Tibial nerve (tissue), 4 donors: Measurements from ENCODE around the gene USO1. TPM values are rescaled to one million over a fixed set of nuclear protein-coding genes. Genes with fewer than 3 reads are reported as not detected.

Experiments used
- DNase-seq, 2 donors: peaks; one replicate each; pipeline ENCODE4 v3.0.0-alpha.2; 2019; ENCODE audit warnings: low spot score in 2 of 2
- H3K27ac ChIP-seq, 4 donors: fragments of 200-600 bp; sonication (generic) in 3 of 4; one replicate each; pipeline ENCODE4 v1.5.1; 2017 to 2019; ENCODE audit warnings: mild to moderate bottlenecking in 1 of 4
- H3K27me3 ChIP-seq, 2 donors: fragments of 200-600 bp; sonication (generic) in 1 of 2; one replicate each; pipeline versions ENCODE4 v1.5.1 to v1.6.0; 2017 to 2019
- H3K36me3 ChIP-seq, 3 donors: fragments of 200-600 bp; sonication (generic); one replicate each; pipeline ENCODE4 v1.5.1; 2018 to 2019
- H3K4me1 ChIP-seq, 4 donors: fragments of 200-600 bp; sonication (generic) in 3 of 4; one replicate each; pipeline ENCODE4 v1.5.1; 2017 to 2019
- H3K4me3 ChIP-seq, 4 donors: fragments of 200-600 bp; sonication (generic) in 3 of 4; one replicate each; pipeline ENCODE4 v1.5.1; 2017 to 2019; ENCODE audit warnings: mild to moderate bottlenecking in 1 of 4, moderate library complexity in 1 of 4
- H3K9me3 ChIP-seq, 4 donors: fragments of 200-600 bp; sonication (generic) in 3 of 4; one replicate each; pipeline ENCODE4 v1.5.1; 2017 to 2019
- EP300 ChIP-seq, 2 donors: sonication (generic); formaldehyde crosslinking; IDR thresholded peaks; one replicate each; pipeline ENCODE4 v1.6.1; 2017; ENCODE audit warnings: antibody characterized with exemption in 2 of 2, mild to moderate bottlenecking in 1 of 2
- POLR2A ChIP-seq, 2 donors: fragments of 450-650 bp; IDR thresholded peaks; one replicate each; pipeline ENCODE4 v1.6.1; 2017; ENCODE audit warnings: antibody characterized with exemption in 2 of 2, mild to moderate bottlenecking in 2 of 2, moderate library complexity in 2 of 2
- WGBS, 2 donors: methylation state at CpG; one replicate each; pipeline ENCODE4 v1.1.5; 2018; 5-methylcytosine and 5-hydroxymethylcytosine counted together
- total RNA-seq, 4 donors: library from RNA; depleted of rRNA; stranded (reverse); fragments of >200 nt; gene quantifications; one replicate each; pipeline ENCODE4 v1.1.0, GENCODE V29; 2016
- TF ChIP-seq, protein P1 (sequence below), 5 experiments: fragments of 200-600 bp in 3 of 5; fragments of 450-650 bp in 2 of 5; sonication (generic) in 3 of 5; IDR thresholded peaks; one replicate each; pipeline ENCODE4 v1.5.1; 2016 to 2019; ENCODE audit warnings: antibody characterized with exemption in 5 of 5, mild to moderate bottlenecking in 3 of 5, moderate library complexity in 2 of 5

Gene USO1
- total RNA-seq, 4 donors from 2014 or later, result 50.9 to 58.6 (median 55.8) TPM

- Histone ChIP-seq H3K27ac (no peak overlapping the region), H3K36me3 (peaks cover 0 to 10% (median 0%) of the 10 kb centered on the region in 3 donors), H3K9me3 (peaks cover 0 to 8% (median 0%) of the 10 kb centered on the region in 4 donors), H3K27me3 (no peaks in the 10 kb centered on the region), H3K4me1 (peaks cover 0 to 46% (median 17%) of the 10 kb centered on the region in 4 donors), H3K4me3 (no peak overlapping the region)
- no peak for DNase-seq
- TF ChIP-seq EP300 (IDR thresholded peaks at IDR 0.05) (no peak), POLR2A (IDR thresholded peaks at IDR 0.05) (no peak)
- TF ChIP-seq, protein P1, sequence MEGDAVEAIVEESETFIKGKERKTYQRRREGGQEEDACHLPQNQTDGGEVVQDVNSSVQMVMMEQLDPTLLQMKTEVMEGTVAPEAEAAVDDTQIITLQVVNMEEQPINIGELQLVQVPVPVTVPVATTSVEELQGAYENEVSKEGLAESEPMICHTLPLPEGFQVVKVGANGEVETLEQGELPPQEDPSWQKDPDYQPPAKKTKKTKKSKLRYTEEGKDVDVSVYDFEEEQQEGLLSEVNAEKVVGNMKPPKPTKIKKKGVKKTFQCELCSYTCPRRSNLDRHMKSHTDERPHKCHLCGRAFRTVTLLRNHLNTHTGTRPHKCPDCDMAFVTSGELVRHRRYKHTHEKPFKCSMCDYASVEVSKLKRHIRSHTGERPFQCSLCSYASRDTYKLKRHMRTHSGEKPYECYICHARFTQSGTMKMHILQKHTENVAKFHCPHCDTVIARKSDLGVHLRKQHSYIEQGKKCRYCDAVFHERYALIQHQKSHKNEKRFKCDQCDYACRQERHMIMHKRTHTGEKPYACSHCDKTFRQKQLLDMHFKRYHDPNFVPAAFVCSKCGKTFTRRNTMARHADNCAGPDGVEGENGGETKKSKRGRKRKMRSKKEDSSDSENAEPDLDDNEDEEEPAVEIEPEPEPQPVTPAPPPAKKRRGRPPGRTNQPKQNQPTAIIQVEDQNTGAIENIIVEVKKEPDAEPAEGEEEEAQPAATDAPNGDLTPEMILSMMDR (IDR thresholded peaks at IDR 0.05), result no peak
- WGBS, 2 donors, result 15 to 26% methylated on average over 3 of the region's 3 CpGs
These were observed 5.5 kb downstream of the USO1 start for GRCh38 chr4:75729836-75730235.

- H3K4me1 ChIP-seq, result peaks cover 0 to 30% (median 4%) of the 10 kb centered on the region in 4 donors
- no peak overlapping the region for H3K4me3 ChIP-seq
- no peak for DNase-seq
- TF ChIP-seq POLR2A (IDR thresholded peaks at IDR 0.05) (no peak), EP300 (IDR thresholded peaks at IDR 0.05) (no peak)
- TF ChIP-seq, protein P1 (IDR thresholded peaks at IDR 0.05), result no peak
- no peaks in the 10 kb centered on the region for H3K27me3 ChIP-seq
- no peak overlapping the region for H3K27ac ChIP-seq
- H3K9me3 ChIP-seq, result peaks cover 0 to 8% (median 0%) of the 10 kb centered on the region in 4 donors
- peaks cover 0 to 10% (median 0%) of the 10 kb centered on the region in 3 donors for H3K36me3 ChIP-seq
These were observed 9.0 kb downstream of the USO1 start for GRCh38 chr4:75733369-75733768.

DNA sequence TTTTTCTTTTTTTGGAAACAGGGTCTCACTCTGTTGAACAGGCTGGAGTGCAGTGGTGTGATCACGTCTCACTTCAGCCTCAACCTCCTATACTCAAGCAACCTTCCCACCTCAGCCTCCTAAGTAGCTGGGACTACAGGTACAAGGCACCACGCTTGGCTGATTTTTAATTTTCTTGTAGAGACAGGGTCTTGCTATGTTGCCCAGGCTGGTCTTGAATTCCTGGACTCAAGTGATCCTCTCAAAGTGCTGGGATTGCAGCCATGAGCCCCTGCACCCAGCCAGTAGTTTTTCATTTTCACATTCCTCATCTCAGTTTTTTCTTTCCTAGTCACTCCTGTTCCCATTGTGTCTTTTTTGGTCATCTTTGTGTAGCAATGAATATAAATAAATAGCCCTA lies 11.1 kb downstream of the USO1 start:
- Histone ChIP-seq H3K27ac (no peak overlapping the region), H3K9me3 (peaks cover 0 to 8% (median 0%) of the 10 kb centered on the region in 4 donors), H3K27me3 (no peaks in the 10 kb centered on the region), H3K36me3 (peaks cover 0 to 10% (median 0%) of the 10 kb centered on the region in 3 donors), H3K4me3 (no peak overlapping the region), H3K4me1 (peaks cover 0 to 17% (median 0%) of the 10 kb centered on the region in 4 donors)
- WGBS, 2 donors, result 92 to 97% methylated on average over 2 of the region's 2 CpGs
- TF ChIP-seq EP300 (IDR thresholded peaks at IDR 0.05), result no peak
- TF ChIP-seq, protein P1 (IDR thresholded peaks at IDR 0.05), result no peak
- TF ChIP-seq POLR2A (IDR thresholded peaks at IDR 0.05), result no peak
- DNase-seq, result no peak

DNA sequence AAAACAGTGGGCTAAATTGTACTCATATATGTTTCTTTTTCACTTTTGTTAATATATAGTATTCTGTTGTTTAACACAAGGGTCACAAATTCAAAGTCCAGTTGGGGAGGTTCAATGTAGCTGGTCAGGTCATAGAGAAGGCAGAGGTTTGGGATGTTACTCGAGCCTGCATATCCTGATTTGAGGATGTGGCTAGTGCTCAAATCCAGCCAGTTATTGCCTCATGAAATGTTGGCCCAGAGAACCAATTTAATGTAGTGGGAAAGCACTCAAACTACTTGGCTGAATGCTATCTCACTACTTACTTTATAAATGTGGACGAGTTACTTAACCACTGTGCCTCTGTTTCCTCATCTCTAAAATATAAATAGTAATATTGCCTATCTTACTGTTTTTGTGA lies 12.5 kb downstream of the USO1 start:
- Histone ChIP-seq H3K4me3 (no peak overlapping the region), H3K27me3 (no peaks in the 10 kb centered on the region), H3K4me1 (peaks cover 0 to 10% (median 0%) of the 10 kb centered on the region in 4 donors), H3K36me3 (peaks cover 0 to 13% (median 0%) of the 10 kb centered on the region in 3 donors), H3K9me3 (peaks cover 0 to 8% (median 0%) of the 10 kb centered on the region in 4 donors), H3K27ac (no peak overlapping the region)
- TF ChIP-seq, protein P1 (IDR thresholded peaks at IDR 0.05), result no peak
- no peak for TF ChIP-seq EP300 (IDR thresholded peaks at IDR 0.05)
- no peak for TF ChIP-seq POLR2A (IDR thresholded peaks at IDR 0.05)
- 59% methylated on average over 2 of the region's 2 CpGs for WGBS, 2 donors
- DNase-seq, result no peak

DNA sequence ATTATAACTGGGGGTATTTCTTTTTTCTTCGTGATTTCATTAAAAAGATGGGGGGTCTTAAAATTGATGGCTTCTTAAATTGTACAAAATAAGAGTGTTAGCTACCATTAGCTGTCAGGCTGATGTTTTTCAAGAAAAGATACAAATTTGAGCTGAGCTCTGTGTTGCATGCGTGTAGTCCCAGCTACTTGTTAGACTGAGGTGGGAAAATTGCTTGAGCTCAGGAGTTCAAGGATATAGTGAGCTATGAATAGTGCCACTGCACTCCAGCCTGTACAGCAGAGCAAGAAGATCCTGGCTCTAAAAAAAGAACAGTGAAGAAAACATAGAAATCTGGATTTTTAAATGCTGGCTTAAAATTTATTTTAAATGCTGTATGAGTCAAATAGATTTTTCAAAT lies 13.0 kb downstream of the USO1 start:
- Histone ChIP-seq H3K4me3 (no peak overlapping the region), H3K9me3 (peaks cover 0 to 8% (median 0%) of the 10 kb centered on the region in 4 donors), H3K36me3 (peaks cover 0 to 16% (median 0%) of the 10 kb centered on the region in 3 donors), H3K4me1 (peaks cover 0 to 10% (median 0%) of the 10 kb centered on the region in 4 donors), H3K27me3 (no peaks in the 10 kb centered on the region), H3K27ac (no peak overlapping the region)
- WGBS, 2 donors, result 84 to 91% methylated on average over 2 of the region's 2 CpGs
- no peak for DNase-seq
- TF ChIP-seq, protein P1 (IDR thresholded peaks at IDR 0.05), result no peak
- TF ChIP-seq EP300 (IDR thresholded peaks at IDR 0.05) (no peak), POLR2A (IDR thresholded peaks at IDR 0.05) (no peak)
